ENCODE data around the gene SBSN. TPM values are rescaled to one million over a fixed set of nuclear protein-coding genes. Genes with fewer than 3 reads are reported as not detected.

SBSN gene
- total RNA-seq, 1 donor from 2014 or later, result not detected

GRCh38 chr19:35553385-35554000 is 25.4 kb upstream of the SBSN start:
- DNase-seq (ENCODE audit: low read depth), result no peak
- no peak overlapping the region for H3K4me3 ChIP-seq (ENCODE audit: low read depth, low read length)
- TF ChIP-seq CTCF (conservative IDR thresholded peaks at IDR 0.05; ENCODE audit: low read depth, low read length), result no peak

- H3K4me3 ChIP-seq (ENCODE audit: low read depth, low read length), result no peak overlapping the region
- no peak for DNase-seq (ENCODE audit: low read depth)
- TF ChIP-seq CTCF (conservative IDR thresholded peaks at IDR 0.05; ENCODE audit: low read depth, low read length), result no peak
Measured at GRCh38 chr19:35552534-35553384, 24.6 kb upstream of the SBSN start.

GRCh38 chr19:35551091-35551810 is 23.1 kb upstream of the SBSN start:
- TF ChIP-seq CTCF (conservative IDR thresholded peaks at IDR 0.05; ENCODE audit: low read depth, low read length), result no peak
- H3K4me3 ChIP-seq (ENCODE audit: low read depth, low read length), result no peak overlapping the region
- DNase-seq (ENCODE audit: low read depth), result no peak

- H3K4me3 ChIP-seq (ENCODE audit: low read depth, low read length), result no peak overlapping the region
- DNase-seq (ENCODE audit: low read depth), result no peak
- no peak for TF ChIP-seq CTCF (conservative IDR thresholded peaks at IDR 0.05; ENCODE audit: low read depth, low read length)
Measured at GRCh38 chr19:35549879-35550523, 21.9 kb upstream of the SBSN start.

- no peak for DNase-seq (ENCODE audit: low read depth)
- peak; percentile 78 for TF ChIP-seq CTCF (conservative IDR thresholded peaks at IDR 0.05; ENCODE audit: low read depth, low read length)
- no peak overlapping the region for H3K4me3 ChIP-seq (ENCODE audit: low read depth, low read length)
Measured at GRCh38 chr19:35549174-35549788, 21.2 kb upstream of the SBSN start.

GRCh38 chr19:35546532-35546931 is 18.4 kb upstream of the SBSN start:
- DNase-seq (ENCODE audit: low read depth), result no peak
- peak overlapping the region; percentile 98 for H3K4me3 ChIP-seq (ENCODE audit: low read depth, low read length)
- TF ChIP-seq CTCF (conservative IDR thresholded peaks at IDR 0.05; ENCODE audit: low read depth, low read length), result no peak
